CD4-positive, alpha-beta T cell treated with Interleukin-2 at 100 ng/mL for 4 hours (primary cell): Measurements from ENCODE around the gene NHSL2.

ENCODE experiments used
- DNase-seq: peaks from one replicate; pipeline ENCODE4 v3.0.0-alpha.2; 2020; ENCODE audit warnings: low spot score

NHSL2 gene

DNA sequence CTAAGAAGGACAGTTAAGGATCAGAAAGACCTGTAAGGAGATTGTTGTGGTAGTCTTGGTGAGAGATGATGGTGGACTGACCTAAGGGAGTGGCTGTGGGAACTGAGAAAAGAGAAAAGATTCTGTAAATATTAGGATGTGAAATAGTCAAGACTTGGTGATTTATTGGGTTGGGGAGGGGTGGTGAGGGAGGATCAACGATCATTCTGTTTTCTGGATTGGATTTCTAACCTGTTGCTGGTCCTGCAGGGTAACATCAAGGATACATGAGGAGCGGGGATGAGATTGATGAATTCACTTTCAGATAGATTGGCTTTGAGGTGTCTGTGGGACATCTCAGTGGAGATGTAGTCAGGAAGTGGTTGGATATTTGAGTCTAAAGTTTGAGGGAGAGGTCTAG lies 272.3 kb downstream of the NHSL2 start:
- DNase-seq, result no peak

DNA sequence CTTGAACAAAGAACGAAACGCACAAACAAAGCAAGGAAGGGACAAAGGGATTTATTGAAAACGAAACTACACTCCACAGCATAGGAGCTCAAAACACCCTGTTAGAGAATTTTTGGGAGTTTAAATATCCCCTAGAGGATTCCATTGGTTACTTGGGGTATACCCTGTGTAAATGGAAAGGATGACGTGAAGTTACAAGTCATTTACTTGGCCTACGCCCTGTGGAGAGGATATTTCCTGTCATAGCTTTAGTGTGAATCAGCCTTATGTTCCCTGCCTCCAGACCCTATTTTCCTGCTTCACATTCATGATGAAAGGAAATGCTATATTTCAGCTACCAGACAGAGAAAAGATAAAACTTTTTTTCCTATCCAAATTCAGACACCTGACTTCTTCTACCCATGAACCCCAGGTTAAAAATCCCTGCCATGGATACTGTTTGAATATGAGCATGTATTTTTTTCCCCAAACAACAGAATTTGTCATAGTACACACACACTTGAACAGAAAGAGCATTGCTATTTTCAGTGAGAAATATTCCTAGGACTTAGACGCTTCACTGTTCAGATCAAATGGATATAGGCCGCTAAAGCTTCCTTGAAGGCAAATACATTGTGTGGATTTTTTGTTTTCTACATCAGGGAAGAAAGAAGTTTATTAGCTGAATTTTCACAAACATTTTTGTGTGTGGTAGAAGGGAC lies 291.3 kb downstream of the NHSL2 start:
- DNase-seq, result no peak
